ENCODE data around the gene WDR26.

Gene WDR26

DNA sequence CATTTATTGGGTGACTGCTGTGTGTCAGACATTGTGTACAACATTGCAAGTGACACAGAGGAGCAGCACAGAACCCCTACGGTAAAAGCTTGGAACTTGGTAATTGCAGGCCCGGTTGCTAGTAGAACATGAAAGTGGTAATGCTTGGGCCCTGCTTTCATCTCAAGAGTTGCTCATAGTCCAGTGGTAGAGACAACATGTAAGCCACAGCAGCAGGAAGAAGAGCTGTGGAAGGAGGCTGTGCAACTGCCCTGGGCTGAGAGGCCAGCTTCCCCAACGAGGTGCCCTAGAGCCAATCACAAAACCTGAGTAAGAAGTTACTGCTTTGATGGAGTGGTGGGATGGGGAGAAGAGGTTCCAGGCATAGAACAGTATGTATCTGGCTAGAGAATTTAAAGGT, 59.5 kb downstream of the WDR26 start:
- no peak for DNase-seq (ENCODE audit: extremely low read depth, low read depth)
- TF ChIP-seq CTCF (IDR thresholded peaks at IDR 0.05; ENCODE audit: low read depth, low read length), result no peak

DNA sequence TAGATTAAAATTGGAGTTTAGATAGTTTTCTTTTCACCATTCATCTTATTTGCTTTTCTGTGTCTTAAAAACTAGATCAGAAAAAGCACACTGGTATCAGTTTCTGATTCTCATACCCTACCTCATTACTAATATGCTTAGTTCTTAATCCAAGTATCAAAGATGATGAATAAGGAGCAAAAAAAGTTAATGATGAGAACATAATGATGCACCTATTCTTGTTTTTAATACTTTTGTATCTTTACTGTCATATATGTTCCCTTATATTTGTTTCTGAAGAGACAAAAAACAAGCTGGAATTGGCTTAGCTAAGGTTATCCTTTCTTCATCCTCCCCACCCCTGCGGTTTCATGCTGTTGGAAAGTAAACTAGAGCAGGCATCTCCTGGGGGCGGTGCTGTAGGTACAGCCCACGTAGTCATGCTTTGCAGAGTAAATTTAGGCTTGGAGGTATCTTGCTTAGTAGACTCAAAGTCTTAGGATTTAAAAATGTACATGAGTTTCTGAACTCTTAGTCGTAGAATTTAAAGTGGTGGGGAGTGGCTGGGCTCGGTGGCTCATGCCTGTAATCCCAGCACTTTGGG, 61.5 kb downstream of the WDR26 start:
- DNase-seq (ENCODE audit: extremely low read depth, low read depth), result no peak
- no peak for TF ChIP-seq CTCF (IDR thresholded peaks at IDR 0.05; ENCODE audit: low read depth, low read length)

GRCh38 chr1:224368409-224368808, 66.2 kb downstream of the WDR26 start:
- no peak for DNase-seq (ENCODE audit: extremely low read depth, low read depth)
- TF ChIP-seq CTCF (IDR thresholded peaks at IDR 0.05; ENCODE audit: low read depth, low read length), result no peak

DNA sequence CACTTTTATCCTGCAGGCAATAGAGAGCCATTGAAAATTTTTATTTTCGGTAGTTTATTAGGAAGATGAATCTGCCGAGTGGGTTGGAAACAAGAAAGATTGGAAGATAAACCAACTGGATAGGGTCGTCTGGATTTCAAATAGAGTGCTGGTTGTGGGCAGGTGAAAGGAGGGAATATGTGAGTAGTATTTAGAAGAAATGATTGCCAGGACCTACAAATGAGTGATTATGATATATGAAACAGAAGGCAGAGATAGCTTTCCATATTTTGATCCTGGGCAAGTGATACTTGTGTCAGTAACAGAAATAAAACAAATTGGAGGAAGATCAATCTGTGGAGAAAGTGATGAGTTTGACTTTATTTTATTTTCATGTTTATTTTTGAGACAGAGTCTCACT, 75.4 kb downstream of the WDR26 start:
- DNase-seq (ENCODE audit: extremely low read depth, low read depth), result no peak
- no peak for TF ChIP-seq CTCF (IDR thresholded peaks at IDR 0.05; ENCODE audit: low read depth, low read length)

GRCh38 chr1:224358237-224358636, 76.4 kb downstream of the WDR26 start:
- no peak for DNase-seq (ENCODE audit: extremely low read depth, low read depth)
- no peak for TF ChIP-seq CTCF (IDR thresholded peaks at IDR 0.05; ENCODE audit: low read depth, low read length)

DNA sequence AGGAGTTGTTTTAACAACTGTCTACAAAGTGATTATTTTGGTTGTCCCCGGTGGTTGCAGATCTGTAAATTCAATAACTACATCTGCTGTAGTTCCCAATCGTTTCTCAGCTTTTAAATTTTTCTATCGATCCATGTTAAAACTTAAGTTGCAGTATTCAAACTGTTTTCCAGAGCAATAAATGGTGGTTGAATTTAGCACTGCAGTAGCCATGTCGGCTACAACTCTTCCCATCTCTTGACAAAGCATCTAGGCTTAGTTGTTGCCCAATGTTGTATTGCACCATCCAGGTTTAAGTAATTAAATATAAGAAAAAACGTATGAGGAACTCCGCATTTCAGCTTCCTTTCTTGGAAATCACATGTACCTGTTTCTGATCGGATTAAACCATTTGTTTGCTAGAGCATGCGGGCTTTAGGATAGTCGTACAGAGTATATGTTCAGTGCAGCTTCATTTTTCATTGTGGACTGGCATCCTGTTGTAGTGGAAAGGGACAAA, 76.9 kb downstream of the WDR26 start:
- peak; percentile 56 for DNase-seq (ENCODE audit: extremely low read depth, low read depth)
- no peak for TF ChIP-seq CTCF (IDR thresholded peaks at IDR 0.05; ENCODE audit: low read depth, low read length)

GRCh38 chr1:224356685-224357625, 77.6 kb downstream of the WDR26 start, which contains the start of gene CNIH4:
Gene CNIH4 (plus strand): TSS chr1:224356879. CDS start chr1:224356925, 46 bp downstream.
- TF ChIP-seq CTCF (IDR thresholded peaks at IDR 0.05; ENCODE audit: low read depth, low read length), result no peak
- DNase-seq (ENCODE audit: extremely low read depth, low read depth), result peak; percentile 83

All from AG09319 (cell line).